ENCODE data around the gene VASP. TPM values are rescaled to one million over a fixed set of nuclear protein-coding genes. Genes with fewer than 3 reads are reported as not detected.

The VASP gene
- total RNA-seq, 1 experiment from 2014 or later: 121 TPM

GRCh38 chr19:45547965-45548609 is 40.8 kb downstream of the VASP start:
- DNase-seq (ENCODE audit: low read depth): peak; percentile 77

GRCh38 chr19:45553464-45553863 is 46.2 kb downstream of the VASP start:
- no peak for DNase-seq (ENCODE audit: low read depth)

- DNase-seq (ENCODE audit: low read depth): no peak
Observed at GRCh38 chr19:45554481-45554880, 47.2 kb downstream of the VASP start.

DNA sequence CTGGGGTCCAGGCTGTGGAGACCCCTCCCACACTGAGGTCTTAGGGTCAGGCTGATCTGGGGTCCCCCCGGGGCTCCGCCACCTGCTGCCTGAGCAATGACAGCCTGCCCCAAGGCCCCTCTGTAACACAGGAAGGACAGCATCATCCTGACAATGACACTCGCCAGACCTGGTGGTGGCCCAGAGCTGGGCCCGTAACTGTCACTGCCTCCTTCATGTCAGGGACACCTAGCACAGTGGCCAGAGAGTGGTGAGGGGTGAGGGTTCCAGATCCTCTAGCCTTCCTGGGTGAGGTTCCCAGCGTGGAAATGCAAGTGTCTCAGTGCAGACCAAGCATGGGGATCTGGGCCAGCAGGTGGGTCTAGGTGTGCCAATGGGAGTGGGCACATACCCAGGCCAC is 49.6 kb downstream of the VASP start:
- no peak for DNase-seq (ENCODE audit: low read depth)

- DNase-seq (ENCODE audit: low read depth): peak; percentile 55
Observed at GRCh38 chr19:45558399-45558878, 51.2 kb downstream of the VASP start.

GRCh38 chr19:45560038-45560437 is 52.8 kb downstream of the VASP start:
- no peak for DNase-seq (ENCODE audit: low read depth)

DNA sequence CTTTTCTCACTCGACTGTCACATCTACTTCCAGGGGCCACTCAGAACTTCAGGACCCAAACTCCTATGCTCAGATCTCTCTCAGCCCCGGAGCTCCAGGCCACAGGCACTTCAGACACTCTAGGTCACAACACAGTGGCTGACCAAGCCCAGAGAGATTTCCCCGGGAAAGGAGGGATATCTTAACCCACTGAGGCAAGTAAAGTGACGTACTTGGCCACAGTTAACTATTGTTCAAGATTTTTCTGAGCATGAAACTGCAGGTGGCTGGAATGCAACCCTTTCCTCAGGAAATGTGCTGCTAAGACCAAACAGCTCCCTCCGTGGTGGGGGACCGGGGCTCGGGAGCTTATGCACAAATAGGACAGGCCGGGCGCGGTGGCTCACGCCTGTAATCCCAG is 53.4 kb downstream of the VASP start:
- no peak for DNase-seq (ENCODE audit: low read depth)

- DNase-seq (ENCODE audit: low read depth): no peak
Observed at GRCh38 chr19:45564131-45564780, 57.0 kb downstream of the VASP start.

DNA sequence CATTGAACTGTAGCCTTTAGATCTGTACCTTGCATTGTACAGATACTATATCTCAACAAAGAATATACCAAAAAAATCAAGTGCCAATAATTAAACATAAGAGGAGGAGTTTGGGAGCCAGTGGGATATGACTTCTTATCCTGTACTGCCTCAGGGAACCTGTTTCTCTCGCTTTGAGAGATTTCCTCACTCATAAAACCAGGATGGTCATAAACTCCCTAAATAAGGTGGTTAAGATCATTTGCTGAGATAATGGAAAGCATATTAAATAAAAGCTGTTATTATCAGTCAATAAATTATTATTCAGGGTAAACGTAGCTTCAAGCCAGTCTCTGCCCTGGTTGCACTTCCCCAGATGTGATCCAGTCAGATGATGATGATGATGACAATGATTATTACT is 60.3 kb downstream of the VASP start:
- DNase-seq (ENCODE audit: low read depth): no peak

GRCh38 chr19:45568732-45569131 is 61.5 kb downstream of the VASP start:
- DNase-seq (ENCODE audit: low read depth): peak; percentile 89

DNA sequence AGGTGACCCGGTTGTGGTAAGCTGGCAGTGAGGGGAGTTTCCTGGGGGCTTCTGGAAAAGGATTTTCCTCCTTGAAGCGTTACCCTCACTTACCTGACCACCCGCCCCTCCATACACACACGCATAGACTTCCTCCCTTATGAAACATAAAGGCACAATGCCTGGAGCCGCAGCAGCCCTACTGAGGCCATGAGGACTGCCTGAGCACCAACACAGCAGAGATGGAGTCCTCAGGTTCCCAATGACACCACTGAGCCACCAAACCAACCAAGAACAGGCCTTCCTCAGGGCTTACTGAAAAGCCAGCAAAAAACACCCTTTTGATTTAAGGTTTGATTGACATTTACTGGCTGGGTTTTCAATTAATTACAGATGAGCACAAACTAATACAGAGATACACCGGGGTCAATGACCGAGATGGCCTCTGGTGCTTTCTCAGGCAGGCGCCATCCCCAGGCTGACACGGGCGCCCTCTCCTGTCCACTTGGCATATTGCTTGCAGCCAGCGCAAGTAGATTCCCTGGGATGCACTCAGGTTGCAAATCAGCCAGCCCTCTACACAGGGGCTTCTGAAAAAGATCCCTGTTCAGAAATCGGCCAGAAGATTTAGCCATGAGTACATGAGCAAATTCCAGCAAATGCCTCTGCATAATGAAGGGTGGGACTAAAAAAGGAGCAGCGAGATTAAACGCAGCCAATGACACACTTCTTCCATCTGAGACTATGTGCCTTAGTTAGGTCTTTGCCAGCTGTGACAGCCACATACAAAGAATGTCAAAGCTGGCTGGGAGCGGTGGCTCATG is 62.5 kb downstream of the VASP start:
- DNase-seq (ENCODE audit: low read depth): peak; percentile 56

DNA sequence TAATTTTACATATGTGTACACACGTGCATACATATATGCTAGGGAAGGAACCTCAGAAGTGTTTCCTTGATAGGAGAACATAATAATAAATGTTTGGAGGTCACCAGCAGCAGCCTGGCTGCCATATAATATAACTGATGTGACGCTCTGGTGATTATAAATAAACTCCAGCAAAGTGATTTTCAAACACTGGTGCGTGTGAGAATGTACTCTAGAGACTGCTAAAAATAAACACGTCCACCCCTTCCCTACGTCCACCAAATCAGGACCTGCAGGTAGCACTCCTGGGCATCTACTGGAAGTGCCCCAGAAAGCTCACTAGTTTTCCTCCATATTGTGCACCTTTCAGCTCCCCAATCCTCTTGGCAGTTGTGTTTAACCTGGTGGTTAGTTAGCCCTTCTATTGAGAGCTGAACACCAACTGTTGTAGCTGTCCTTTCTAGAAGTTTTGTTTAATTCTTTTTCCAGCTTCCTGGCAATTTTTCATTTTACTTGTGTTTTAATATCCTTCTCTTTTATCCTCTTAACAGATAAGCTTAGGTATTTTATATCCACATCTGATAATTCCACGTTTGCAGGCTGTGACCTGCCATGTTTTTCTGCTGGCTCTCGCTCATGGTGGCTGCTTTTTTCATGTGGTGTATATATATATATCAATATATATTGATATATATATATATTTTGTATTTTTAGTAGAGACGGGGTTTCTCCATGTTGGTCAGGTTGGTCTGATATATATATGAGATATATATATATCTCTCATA is 64.4 kb downstream of the VASP start:
- DNase-seq (ENCODE audit: low read depth): no peak

- DNase-seq (ENCODE audit: low read depth): no peak
Observed at GRCh38 chr19:45574526-45574925, 67.2 kb downstream of the VASP start.

DNA sequence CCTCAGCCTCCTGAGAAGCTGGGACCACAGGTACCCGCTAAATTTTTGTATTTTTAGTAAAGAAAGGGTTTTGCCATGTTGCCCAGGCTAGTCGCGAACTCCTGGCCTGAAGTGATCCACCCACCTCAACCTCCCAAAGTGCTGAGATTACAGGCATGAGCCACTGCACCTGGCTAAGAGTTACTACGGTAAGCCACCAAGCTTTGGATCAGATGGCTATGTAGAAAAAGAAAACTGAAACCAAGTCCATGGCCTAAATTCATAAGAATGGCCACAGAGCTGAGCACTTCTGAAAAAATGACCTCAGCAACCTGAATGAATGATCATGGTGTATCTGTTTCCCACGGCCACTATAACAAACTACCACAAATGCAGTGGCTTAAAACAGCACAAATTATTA is 67.9 kb downstream of the VASP start:
- no peak for DNase-seq (ENCODE audit: low read depth)

Other genes with a start within 250 kb of the VASP start
- 0.06 TPM in 1 of 2 replicates, not detected in the other for gene CKM, start 184.6 kb upstream of the VASP start, total RNA-seq (2014; rRNA removed; shearing (Covaris generic))
- 1.3 and 3.8 TPM in 2 replicates for gene KLC3, start 166.7 kb upstream of the VASP start, total RNA-seq (2014; rRNA removed; shearing (Covaris generic))
- gene ERCC2, start 136.9 kb upstream of the VASP start, total RNA-seq (2014; rRNA removed; shearing (Covaris generic)): 12.6 and 16.9 TPM in 2 replicates
- 3.7 and 13.4 TPM in 2 replicates for gene PPP1R13L, start 102.4 kb upstream of the VASP start, total RNA-seq (2014; rRNA removed; shearing (Covaris generic))
- gene POLR1G, start 100.8 kb upstream of the VASP start, total RNA-seq (2014; rRNA removed; shearing (Covaris generic)): 24.7 and 32.1 TPM in 2 replicates
- gene ERCC1, start 83.6 kb upstream of the VASP start, total RNA-seq (2014; rRNA removed; shearing (Covaris generic)): 121 and 154 TPM in 2 replicates
- 0.80 and 0.83 TPM in 2 replicates for gene FOSB, start 39.5 kb upstream of the VASP start, total RNA-seq (2014; rRNA removed; shearing (Covaris generic))
- 0.98 and 3.5 TPM in 2 replicates for gene RTN2, start 10.4 kb upstream of the VASP start, total RNA-seq (2014; rRNA removed; shearing (Covaris generic))
- 0.15 and 0.80 TPM in 2 replicates for gene PPM1N, start 9.0 kb upstream of the VASP start, total RNA-seq (2014; rRNA removed; shearing (Covaris generic))
- gene OPA3, start 77.3 kb downstream of the VASP start, total RNA-seq (2014; rRNA removed; shearing (Covaris generic)): 7.4 and 8.9 TPM in 2 replicates
- not detected in 2 replicates for gene GPR4, start 94.7 kb downstream of the VASP start, total RNA-seq (2014; rRNA removed; shearing (Covaris generic))
- gene EML2, start 131.9 kb downstream of the VASP start, total RNA-seq (2014; rRNA removed; shearing (Covaris generic)): 13.0 and 14.2 TPM in 2 replicates
- gene GIPR, start 160.7 kb downstream of the VASP start, total RNA-seq (2014; rRNA removed; shearing (Covaris generic)): not detected in 2 replicates
- 580 and 625 TPM in 2 replicates for gene SNRPD2, start 184.5 kb downstream of the VASP start, total RNA-seq (2014; rRNA removed; shearing (Covaris generic))
- gene QPCTL, start 185.2 kb downstream of the VASP start, total RNA-seq (2014; rRNA removed; shearing (Covaris generic)): 13.0 and 22.3 TPM in 2 replicates
- 7.9 and 15.0 TPM in 2 replicates for gene FBXO46, start 223.4 kb downstream of the VASP start, total RNA-seq (2014; rRNA removed; shearing (Covaris generic))
- gene MEIOSIN, start 226.0 kb downstream of the VASP start, total RNA-seq (2014; rRNA removed; shearing (Covaris generic)): not detected in 2 replicates